Spleen (tissue), 11 donors: ENCODE data around the gene TLCD5. TPM values are rescaled to one million over a fixed set of nuclear protein-coding genes. Genes with fewer than 3 reads are reported as not detected.

Experiments used
- DNase-seq: peaks from one replicate; pipeline ENCODE4 v3.0.0-alpha.2; 2020
- H3K27ac ChIP-seq, 8 donors: fragments of 200-600 bp; sonication (generic) in 7 of 8; 1 replicate in 4 of 8; 2 replicates in 4 of 8; pipeline versions ENCODE4 v1.5.0 to v1.8.0; 2016 to 2021; ENCODE audit warnings: inconsistent platforms in 4 of 8, mild to moderate bottlenecking in 4 of 8, moderate library complexity in 1 of 8
- H3K27me3 ChIP-seq, 7 donors: fragments of 200-600 bp; sonication (generic) in 6 of 7; replicated peaks in 1 of 7; 1 replicate in 4 of 7; 2 replicates in 3 of 7; pipeline versions ENCODE4 v1.5.0 to v1.8.0; 2016 to 2021; ENCODE audit warnings: inconsistent platforms in 3 of 7, mild to moderate bottlenecking in 1 of 7
- H3K36me3 ChIP-seq, 6 donors: fragments of 200-600 bp; sonication (generic) in 5 of 6; 1 replicate in 4 of 6; 2 replicates in 2 of 6; pipeline versions ENCODE4 v1.5.0 to v1.8.0; 2016 to 2021; ENCODE audit warnings: inconsistent platforms in 2 of 6
- H3K4me1 ChIP-seq, 6 donors: fragments of 200-600 bp; sonication (generic) in 5 of 6; 1 replicate in 3 of 6; 2 replicates in 3 of 6; pipeline versions ENCODE4 v1.5.0 to v1.8.0; 2016 to 2021; ENCODE audit warnings: inconsistent platforms in 3 of 6
- H3K4me3 ChIP-seq, 8 donors: fragments of 200-600 bp; sonication (generic) in 7 of 8; 1 replicate in 4 of 8; 2 replicates in 4 of 8; pipeline versions ENCODE4 v1.5.0 to v1.8.0; 2016 to 2021; ENCODE audit warnings: inconsistent platforms in 4 of 8, mild to moderate bottlenecking in 4 of 8, moderate library complexity in 2 of 8
- H3K9me3 ChIP-seq, 8 donors: fragments of 200-600 bp; sonication (generic) in 7 of 8; 1 replicate in 4 of 8; 2 replicates in 4 of 8; pipeline versions ENCODE4 v1.5.0 to v1.8.0; 2016 to 2021; ENCODE audit warnings: inconsistent platforms in 4 of 8
- CTCF ChIP-seq, 11 experiments: fragments of 200-600 bp in 7 of 11; fragments of 450-650 bp in 4 of 11; sonication (generic) in 4 of 11; IDR thresholded peaks in 8 of 11; conservative IDR thresholded peaks in 3 of 11; 1 replicate in 7 of 11; 2 replicates in 4 of 11; pipeline versions ENCODE4 v1.4.0 to v1.8.0; 2016 to 2021; ENCODE audit warnings: antibody characterized with exemption in 11 of 11, inconsistent platforms in 4 of 11, mild to moderate bottlenecking in 1 of 11
- POLR2A ChIP-seq, 3 donors: fragments of 450-650 bp; IDR thresholded peaks; one replicate each; pipeline ENCODE4 v1.5.1; 2017; ENCODE audit warnings: antibody characterized with exemption in 3 of 3, mild to moderate bottlenecking in 1 of 3
- POLR2AphosphoS5 ChIP-seq, 3 donors: sonication (generic); formaldehyde crosslinking; IDR thresholded peaks; one replicate each; pipeline ENCODE4 v1.5.1; 2017; ENCODE audit warnings: antibody characterized with exemption in 3 of 3
- WGBS, 5 donors: extraction: QIAGEN DNeasy Blood & Tissue Kit in 3 of 5; methylation state at CpG; one replicate each; pipeline versions ENCODE4 v1.1.5 to v1.1.7; 2013 to 2018; 5-methylcytosine and 5-hydroxymethylcytosine counted together
- intact Hi-C: fragments of 100-400 bp; cut with DNase I; formaldehyde crosslinking; loops from one replicate; pipeline ENCODE4 v1.15.0; 2023; ENCODE audit warnings: low total_unique reads
- polyA plus RNA-seq, 3 donors: library from polyadenylated mRNA; stranded (reverse); fragments of 200-250 nt; gene quantifications; one replicate each; pipeline ENCODE4 v1.2.1, GENCODE V29; 2013
- total RNA-seq, 7 donors: library from RNA; depleted of rRNA in 3 of 7; stranded (reverse); fragments of >200 nt in 3 of 7; fragmentation: NEBNext Ultra II Directional in 4 of 7; extraction: Animal tissue kit (Norgen Biotek cat#: 25700) in 4 of 7; gene quantifications; one replicate each; pipeline versions ENCODE4 v1.1.0 to v1.2.1, GENCODE V29; 2016 to 2021
- donor health status: healthy with polysubstance abuse.
- donor health status: DM: no; HTN: no; CAD: no; lungs with moderate emphysema.
- donor health status: DM: no; HTN: no; CAD: no.
- donor health status: Bipolar disorder and iron deficiency.
- donor health status: healthy.
- donor health status: DM: no; HTN: no; CAD: no.
- donor health status: DM: yes; HTN: yes; CAD: no.

The TLCD5 gene
- total and polyA plus RNA-seq, 10 donors: 0.93 to 6.6 (median 3.8) TPM

- WGBS, 5 donors: 71 to 92% (median 83%) methylated on average over 3 of the region's 3 CpGs
- no peak overlapping the region for H3K4me3 ChIP-seq
- intact Hi-C loops: no loop called here
Observed at GRCh38 chr11:120314861-120315260, 10.2 kb upstream of the TLCD5 start.

GRCh38 chr11:120316880-120317688 is 8.0 kb upstream of the TLCD5 start:
- H3K36me3 ChIP-seq: no peaks in the 10 kb centered on the region
- peak overlapping the region in 1 of 8 donors; percentile 26 for H3K27ac ChIP-seq
- H3K27me3 ChIP-seq: peaks cover 0 to 45% (median 0%) of the 10 kb centered on the region in 7 donors
- H3K4me3 ChIP-seq: no peak overlapping the region
- no peak for DNase-seq
- TF ChIP-seq POLR2A (IDR thresholded peaks at IDR 0.05): no peak
- WGBS, 5 donors: 40 to 61% (median 49%) methylated on average over 8 of the region's 8 CpGs
- intact Hi-C loops: no loop called here
- H3K9me3 ChIP-seq: no peaks in the 10 kb centered on the region
- no peaks in the 10 kb centered on the region for H3K4me1 ChIP-seq

More at GRCh38 chr11:120314861-120315260, 10.2 kb upstream of the TLCD5 start:
- Histone ChIP-seq H3K27ac (no peak overlapping the region), H3K4me1 (no peaks in the 10 kb centered on the region), H3K9me3 (no peaks in the 10 kb centered on the region), H3K36me3 (no peaks in the 10 kb centered on the region), H3K27me3 (peaks cover 0 to 45% (median 0%) of the 10 kb centered on the region in 7 donors)
- TF ChIP-seq CTCF (IDR thresholded peaks at IDR 0.05 in 8 of 11, conservative IDR thresholded peaks at IDR 0.05 in 3 of 11): no peak
- no peak for TF ChIP-seq POLR2AphosphoS5 (IDR thresholded peaks at IDR 0.05)
- no peak for TF ChIP-seq POLR2A (IDR thresholded peaks at IDR 0.05)
- no peak for DNase-seq

DNA sequence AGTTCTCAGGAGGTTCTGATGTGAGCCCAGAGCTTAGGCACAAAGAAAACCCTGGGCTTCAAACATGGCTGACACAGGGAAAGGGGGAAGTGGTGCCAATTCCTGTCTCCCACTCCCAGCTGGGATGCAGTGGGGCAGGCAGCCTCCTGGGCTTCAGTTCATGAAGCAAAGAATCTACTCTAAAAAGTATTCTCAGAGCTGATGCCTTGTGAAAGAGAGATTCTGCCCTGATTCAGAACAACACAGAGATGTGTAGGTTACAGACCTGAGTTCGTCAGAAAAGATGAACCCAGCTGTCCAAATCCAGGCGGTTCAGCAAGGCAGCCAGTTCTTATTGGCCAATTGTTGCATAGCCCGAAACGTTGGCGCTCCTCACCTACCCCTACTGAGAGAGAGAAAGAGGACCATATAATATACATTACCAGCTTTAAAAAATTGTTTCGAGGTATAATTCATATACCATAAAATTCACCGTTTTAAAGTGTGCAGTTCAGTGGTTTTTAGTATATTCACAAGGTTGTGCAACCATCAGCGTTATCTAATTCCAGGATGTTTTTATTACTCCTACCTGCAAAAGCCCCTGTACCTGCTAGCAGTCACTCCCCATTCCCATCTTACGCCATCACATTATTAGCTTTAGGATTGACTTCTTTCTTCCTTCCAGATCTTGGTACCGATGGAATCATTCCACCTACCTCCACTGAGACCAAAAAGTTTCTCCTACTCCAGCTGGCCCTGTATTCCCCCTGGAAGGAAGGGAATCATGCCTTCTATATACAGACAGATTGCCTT is 7.2 kb upstream of the TLCD5 start:
- H3K27ac ChIP-seq: peak overlapping the region in 1 of 8 donors; percentile 26
- TF ChIP-seq POLR2A (IDR thresholded peaks at IDR 0.05) (no peak), CTCF (IDR thresholded peaks at IDR 0.05 in 8 of 11, conservative IDR thresholded peaks at IDR 0.05 in 3 of 11) (no peak), POLR2AphosphoS5 (IDR thresholded peaks at IDR 0.05) (no peak)
- H3K36me3 ChIP-seq: no peaks in the 10 kb centered on the region
- no peak for DNase-seq
- no peaks in the 10 kb centered on the region for H3K9me3 ChIP-seq
- H3K27me3 ChIP-seq: peaks cover 0 to 47% (median 0%) of the 10 kb centered on the region in 7 donors
- intact Hi-C loops: no loop called here
- 83 to 93% (median 89%) methylated on average over 10 of the region's 10 CpGs for WGBS, 5 donors
- H3K4me3 ChIP-seq: no peak overlapping the region
- H3K4me1 ChIP-seq: no peaks in the 10 kb centered on the region

DNA sequence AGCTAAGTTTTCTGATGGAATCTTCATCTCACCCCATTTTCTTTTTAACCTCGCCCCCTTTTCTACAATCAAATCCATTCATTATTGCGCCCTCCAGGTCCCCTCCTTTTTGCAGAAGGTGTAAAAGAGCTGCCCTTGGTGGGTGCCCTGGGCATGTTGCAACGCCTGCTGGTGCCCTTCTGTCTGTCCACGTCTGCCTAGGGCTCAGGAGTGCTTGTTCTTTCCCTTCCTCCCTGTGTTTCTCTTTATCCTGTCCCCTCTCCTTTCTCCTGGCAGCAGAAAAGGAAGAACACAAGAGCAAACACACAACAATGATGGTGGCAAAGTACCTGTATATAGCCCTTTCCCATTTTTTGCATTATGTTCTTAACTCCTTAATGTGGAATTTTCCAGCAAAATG is 6.2 kb upstream of the TLCD5 start:
- H3K36me3 ChIP-seq: no peaks in the 10 kb centered on the region
- H3K4me3 ChIP-seq: no peak overlapping the region
- DNase-seq: no peak
- peaks cover 0 to 55% (median 6%) of the 10 kb centered on the region in 7 donors for H3K27me3 ChIP-seq
- no peaks in the 10 kb centered on the region for H3K9me3 ChIP-seq
- no peak for TF ChIP-seq POLR2AphosphoS5 (IDR thresholded peaks at IDR 0.05)
- TF ChIP-seq CTCF (IDR thresholded peaks at IDR 0.05 in 8 of 11, conservative IDR thresholded peaks at IDR 0.05 in 3 of 11): no peak
- TF ChIP-seq POLR2A (IDR thresholded peaks at IDR 0.05): no peak
- no peak overlapping the region for H3K27ac ChIP-seq
- no peaks in the 10 kb centered on the region for H3K4me1 ChIP-seq
- WGBS, 5 donors: 63 to 90% (median 78%) methylated on average over 4 of the region's 4 CpGs
- intact Hi-C loops: no loop called here
